ENCODE results near the gene ST6GAL2. TPM values are rescaled to one million over a fixed set of nuclear protein-coding genes. Genes with fewer than 3 reads are reported as not detected.

ST6GAL2 gene
- polyA plus RNA-seq, 1 of the 3 experiments (the other 2 are of a cell fraction): 0.77 TPM

- no peak overlapping the region for H3K27ac ChIP-seq (ENCODE audit: low read depth in 2 of 2, low read length in 1 of 2)
- H3K4me3 ChIP-seq (ENCODE audit: low read depth in 2 of 2, low read length in 1 of 2): peak overlapping the region in 1 of 2 experiments; percentile 41; a peak in 1 of 4 replicates
- TF ChIP-seq CTCF (IDR thresholded peaks at IDR 0.05): peak; percentile 44
- peak; percentile 33; the same call in 1 of the 2 replicates for TF ChIP-seq SMC3 (IDR thresholded peaks at IDR 0.05; ENCODE audit: low read depth, low read length)
- no peak for TF ChIP-seq MAX (IDR thresholded peaks at IDR 0.05; ENCODE audit: low read depth)
- peak; percentile 64 for TF ChIP-seq RAD21 (IDR thresholded peaks at IDR 0.05; ENCODE audit: low read length)
- H4K20me1 ChIP-seq (ENCODE audit: insufficient read depth): no peaks in the 10 kb centered on the region
- H3K4me2 ChIP-seq: no peak overlapping the region
- H3K4me1 ChIP-seq (ENCODE audit: control insufficient read depth in 1 of 2, insufficient read depth in 2 of 2, low read depth in 1 of 2, low read length in 1 of 2): peaks cover 0 to 30% of the 10 kb centered on the region in 2 experiments; a peak in 2 of 4 replicates
- no peaks in the 10 kb centered on the region for H3K9me3 ChIP-seq
- H3K9me2 ChIP-seq: no peaks in the 10 kb centered on the region
- H3F3A ChIP-seq (replicated peaks; ENCODE audit: insufficient read depth): no peaks in the 10 kb centered on the region
- no peaks in the 10 kb centered on the region for H3K27me3 ChIP-seq (ENCODE audit: insufficient read depth)
- no peak overlapping the region for H3K9ac ChIP-seq
- H2AFZ ChIP-seq (ENCODE audit: low read depth): no peak overlapping the region
- 81% methylated on average over 6 of the region's 7 CpGs for WGBS (ENCODE audit: low lambda C conversion rate)
- POLR2A ChIA-PET: no interaction called here
- peak; percentile 68 for DNase-seq
- H3K79me2 ChIP-seq (ENCODE audit: insufficient read depth): no peaks in the 10 kb centered on the region
- peaks cover 0 to 2% of the 10 kb centered on the region in 2 experiments for H3K36me3 ChIP-seq (replicated peaks in 1 of 2; ENCODE audit: control insufficient read depth in 1 of 2, insufficient read depth in 2 of 2, low read length in 1 of 2)
- CTCF ChIA-PET: interaction anchor here (0.6 kb wide), 1 partner anchor 248 kb away, joined by 4 read pairs; no protein-coding TSS in a partner anchor
Measured at GRCh38 chr2:106839849-106840595, 45.9 kb downstream of the ST6GAL2 start.

- TF ChIP-seq EZH2phosphoT487 (IDR thresholded peaks at IDR 0.05; ENCODE audit: borderline replicate concordance, low read depth): no peak
- no peak for TF ChIP-seq FOXJ3 (CRISPR knock-in tag; IDR thresholded peaks at IDR 0.05)
- TF ChIP-seq MEF2A (IDR thresholded peaks at IDR 0.05; ENCODE audit: borderline replicate concordance, low read depth): no peak
- TF ChIP-seq YY1 (IDR thresholded peaks at IDR 0.05; ENCODE audit: low read depth): no peak
- no peak for TF ChIP-seq USF2 (IDR thresholded peaks at IDR 0.05; ENCODE audit: borderline replicate concordance, low read depth, low read length)
- no peak for TF ChIP-seq REST (IDR thresholded peaks at IDR 0.05; ENCODE audit: low read depth, low read length)
- TF ChIP-seq TEAD4 (IDR thresholded peaks at IDR 0.05; ENCODE audit: borderline replicate concordance, insufficient read depth): no peak
- no peak for TF ChIP-seq CHD2 (IDR thresholded peaks at IDR 0.05; ENCODE audit: low read length, partially characterized antibody)
- TF ChIP-seq POLR2AphosphoS5 (IDR thresholded peaks at IDR 0.05; ENCODE audit: low read depth, low read length): no peak
- no peak for TF ChIP-seq ZBTB33 (IDR thresholded peaks at IDR 0.05; ENCODE audit: borderline replicate concordance, low read depth)
- no peak for TF ChIP-seq ELF1 (IDR thresholded peaks at IDR 0.05)
- Histone ChIP-seq H3K79me2 (ENCODE audit: insufficient read depth) (no peaks in the 10 kb centered on the region), H3K27ac (ENCODE audit: low read depth in 2 of 2, low read length in 1 of 2) (no peak overlapping the region), H4K20me1 (ENCODE audit: insufficient read depth) (no peaks in the 10 kb centered on the region), H3K9me3 (no peaks in the 10 kb centered on the region), H3K4me1 (ENCODE audit: control insufficient read depth in 1 of 2, insufficient read depth in 2 of 2, low read depth in 1 of 2, low read length in 1 of 2) (no peaks in the 10 kb centered on the region), H3K9ac (no peak overlapping the region), H3K36me3 (replicated peaks in 1 of 2; ENCODE audit: control insufficient read depth in 1 of 2, insufficient read depth in 2 of 2, low read length in 1 of 2) (peaks cover 0 to 5% of the 10 kb centered on the region in 2 experiments), H3F3A (replicated peaks; ENCODE audit: insufficient read depth) (no peaks in the 10 kb centered on the region), H3K4me2 (no peak overlapping the region), H2AFZ (ENCODE audit: low read depth) (no peak overlapping the region), H3K9me2 (no peaks in the 10 kb centered on the region), H3K27me3 (ENCODE audit: insufficient read depth) (no peaks in the 10 kb centered on the region), H3K4me3 (ENCODE audit: low read depth in 2 of 2, low read length in 1 of 2) (no peak overlapping the region)
- ChIA-PET POLR2A (no interaction called here), CTCF (interaction anchor here (0.6 to 0.7 kb wide), 2 partner anchors 553 to 1082 kb away, joined by 3 read pairs; no protein-coding TSS in a partner anchor)
- WGBS (ENCODE audit: low lambda C conversion rate): 63% methylated on average over 3 of the region's 3 CpGs
- no peak for DNase-seq
Measured at GRCh38 chr2:106833256-106833655, 52.7 kb downstream of the ST6GAL2 start.
